GM19468 (cell line): ENCODE data around the gene USH2A.

Experiments
- ATAC-seq: cut with Tn5 transposase; IDR thresholded peaks from one replicate; pipeline ENCODE4 v1.9.1; 2021; ENCODE audit warnings: mild to moderate bottlenecking, moderate library complexity, moderate number of reproducible peaks; ENCODE audit not compliant: unreplicated experiment; ENCODE audit errors: extremely low read depth

Gene USH2A

DNA sequence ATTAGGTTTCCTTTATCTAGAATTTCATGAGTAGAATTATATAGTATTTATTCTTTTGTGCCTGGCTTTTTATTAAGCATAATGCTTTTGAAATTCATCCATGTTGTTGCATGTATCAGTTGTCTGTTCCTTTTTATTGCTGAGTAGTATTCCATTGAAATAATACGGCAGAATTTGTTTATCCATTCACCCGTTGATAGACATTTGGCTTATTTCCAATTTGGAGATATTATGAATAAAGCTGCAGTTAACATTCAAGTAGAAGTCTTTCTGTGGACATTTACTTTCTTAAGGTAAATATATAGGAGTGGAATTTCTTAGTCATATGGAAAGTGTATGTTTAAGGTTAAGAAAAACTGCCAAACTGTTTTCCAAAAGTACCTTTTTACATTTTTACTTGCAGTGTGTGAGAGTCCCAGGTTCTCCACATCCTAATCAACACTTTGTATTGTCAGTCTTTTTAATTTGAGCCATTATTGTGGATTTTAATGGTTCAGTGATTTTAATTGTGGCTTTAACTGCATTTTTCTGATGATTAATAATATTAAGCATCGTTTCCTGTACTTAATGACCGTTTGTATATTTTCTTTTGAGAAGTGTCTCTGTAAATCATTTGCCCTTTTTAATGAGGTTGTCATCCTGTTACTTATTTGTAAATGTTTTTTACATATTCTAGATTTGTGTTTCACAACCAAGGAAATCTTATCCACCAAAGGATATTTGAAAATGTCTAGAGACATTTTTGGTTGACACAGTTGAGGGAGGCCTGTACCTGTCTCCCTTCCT lies 833.4 kb downstream of the USH2A start:
- ATAC-seq, result no peak

DNA sequence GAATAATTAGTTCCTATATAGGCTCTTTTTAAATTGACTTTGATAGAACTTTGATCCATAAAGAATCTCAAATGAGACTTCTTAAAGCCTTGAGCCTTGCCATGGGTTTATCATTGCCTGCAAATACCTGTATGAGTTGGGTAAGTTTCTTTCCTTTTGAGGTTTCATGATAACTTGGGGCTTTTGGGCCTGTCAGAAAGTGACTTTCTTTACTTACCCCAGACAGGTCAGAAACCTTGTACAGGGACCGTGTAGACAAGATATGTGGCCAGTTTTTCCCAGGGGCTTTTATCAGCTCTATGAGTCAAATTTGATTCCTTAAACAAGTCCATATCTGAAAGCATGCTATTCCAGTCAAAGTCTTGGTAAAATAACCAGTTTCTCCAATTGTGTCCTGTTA lies 838.9 kb downstream of the USH2A start:
- no peak for ATAC-seq

DNA sequence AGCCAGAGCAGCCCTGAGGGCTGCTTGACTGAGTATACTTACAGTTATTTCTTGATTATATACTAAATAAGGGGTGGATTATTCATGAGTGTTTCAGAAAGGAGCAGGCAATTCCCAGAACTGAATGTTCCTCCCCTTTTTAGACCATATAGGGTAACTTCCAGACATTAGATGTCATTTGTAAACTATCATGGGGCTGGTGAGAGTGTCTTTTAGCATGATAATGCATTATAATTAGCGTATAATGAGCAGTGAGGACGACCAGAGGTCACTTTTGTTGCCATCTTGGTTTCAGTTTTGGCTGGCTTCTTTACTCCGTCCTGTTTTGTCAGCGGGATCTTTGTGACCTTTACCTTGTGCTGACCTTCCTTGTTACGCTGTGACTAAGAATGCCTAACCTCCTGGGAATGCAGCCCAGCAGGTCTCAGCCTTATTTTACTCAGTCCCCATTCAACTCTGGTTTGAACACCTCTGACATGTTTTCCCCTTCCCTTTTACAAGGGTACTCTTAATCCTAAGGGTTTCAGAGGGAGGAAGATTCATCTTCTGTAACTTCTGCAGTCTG lies 840.0 kb downstream of the USH2A start:
- no peak for ATAC-seq

DNA sequence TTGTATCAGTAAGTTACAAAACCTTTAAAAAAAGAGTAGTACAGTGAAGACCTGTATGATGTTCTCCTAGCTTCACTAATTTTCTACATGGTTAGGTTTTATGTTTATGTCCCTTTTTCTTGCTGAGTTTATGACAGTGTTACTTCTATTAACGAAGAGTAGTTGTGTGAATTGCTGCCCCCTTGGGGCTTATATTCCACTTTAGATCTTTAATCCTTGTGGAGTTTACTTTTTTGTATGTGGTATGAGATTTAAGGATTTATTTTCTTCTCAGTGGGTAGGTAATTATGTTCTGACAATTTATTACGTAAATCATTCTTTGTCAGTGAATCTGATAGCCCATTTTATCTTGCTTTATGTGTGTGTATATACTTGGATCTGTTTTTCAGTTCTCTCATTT lies 841.4 kb downstream of the USH2A start:
- ATAC-seq, result no peak
